A549 (cell line): ENCODE data around the gene FOXO1.

Experiments
- BHLHE40 ChIP-seq: IDR thresholded peaks from 2 replicates; pipeline ENCODE4 v1.6.1; 2012; ENCODE audit warnings: low read depth, low read length, inconsistent platforms
- CEBPB ChIP-seq, 2 experiments: fragments of >200 bp in 1 of 2; sonication (Bioruptor Twin) in 1 of 2; formaldehyde crosslinking in 1 of 2; IDR thresholded peaks; 2 replicates each; pipeline ENCODE4 v1.6.1; 2012 to 2016
- HDAC2 ChIP-seq: fragments of 200-600 bp; sonication (generic); IDR thresholded peaks from 2 replicates; pipeline ENCODE4 v1.6.1; 2016
- JUN ChIP-seq, 2 experiments: fragments of >200 bp; sonication (Bioruptor Twin); formaldehyde crosslinking; IDR thresholded peaks; 2 replicates in 1 of 2; 3 replicates in 1 of 2; pipeline ENCODE4 v1.6.1; 2016 to 2017
- MAFK ChIP-seq: fragments of 450-650 bp; IDR thresholded peaks from 2 replicates; pipeline ENCODE4 v1.6.1; 2014; ENCODE audit not compliant: partially characterized antibody
- PHF8 ChIP-seq: fragments of 200-600 bp; sonication (generic); IDR thresholded peaks from 2 replicates; pipeline ENCODE4 v1.6.1; 2016; ENCODE audit warnings: low read depth, mild to moderate bottlenecking, antibody characterized with exemption, moderate library complexity, borderline replicate concordance
- RAD21 ChIP-seq, 2 experiments: fragments of >200 bp in 1 of 2; sonication (Bioruptor Twin) in 1 of 2; formaldehyde crosslinking in 1 of 2; IDR thresholded peaks in 1 of 2; conservative IDR thresholded peaks in 1 of 2; 2 replicates in 1 of 2; 3 replicates in 1 of 2; pipeline ENCODE4 v1.6.1; 2012 to 2018; ENCODE audit warnings: inconsistent platforms in 1 of 2
- RFX5 ChIP-seq: fragments of 450-650 bp; IDR thresholded peaks from 2 replicates; pipeline ENCODE4 v1.7.1; 2014; ENCODE audit warnings: antibody characterized with exemption, mild to moderate bottlenecking, moderate library complexity
- RNF2 ChIP-seq: fragments of 200-600 bp; sonication (generic); IDR thresholded peaks from 2 replicates; pipeline ENCODE4 v1.6.1; 2016; ENCODE audit warnings: low read depth, mild to moderate bottlenecking, antibody characterized with exemption, moderate library complexity, borderline replicate concordance
- SMC3 ChIP-seq: fragments of >200 bp; sonication (Bioruptor Twin); formaldehyde crosslinking; IDR thresholded peaks from 3 replicates; pipeline ENCODE4 v1.6.1; 2018; ENCODE audit warnings: inconsistent platforms
- TF ChIP-seq, protein P1 (sequence below): fragments of >200 bp; sonication (Bioruptor Twin); formaldehyde crosslinking; IDR thresholded peaks from 3 replicates; pipeline ENCODE4 v1.5.1; 2016
- TF ChIP-seq, protein P2 (sequence below): IDR thresholded peaks from 2 replicates; pipeline ENCODE4 v1.6.1; 2012
- TF ChIP-seq, protein P3 (sequence below): fragments of >200 bp; sonication (Bioruptor Twin); formaldehyde crosslinking; IDR thresholded peaks from 3 replicates; pipeline ENCODE4 v1.6.1; 2016
- TF ChIP-seq, protein P4 (sequence below): fragments of 450-650 bp; IDR thresholded peaks from 2 replicates; pipeline ENCODE4 v1.6.1; 2014; ENCODE audit warnings: antibody characterized with exemption

DNA sequence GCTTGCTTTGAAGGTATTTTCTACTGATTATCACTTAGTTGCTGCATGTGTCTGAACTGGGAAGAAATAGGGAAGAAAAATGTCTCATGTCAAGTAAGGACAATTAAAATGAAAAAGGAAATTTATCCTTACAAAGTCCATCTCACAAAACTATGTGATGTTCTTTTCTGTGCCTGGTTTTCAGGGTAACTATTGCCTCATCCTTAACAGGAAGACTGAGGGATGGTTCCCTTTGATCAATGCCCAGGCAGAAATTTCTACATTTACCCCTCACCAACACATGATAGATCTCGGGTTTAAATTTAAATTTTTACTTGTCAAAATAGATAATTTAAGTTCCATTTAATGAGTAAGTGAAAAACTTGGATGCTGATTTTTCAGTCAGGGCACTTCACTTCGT, 3.9 kb upstream of the FOXO1 start:
- no peak for TF ChIP-seq BHLHE40
- TF ChIP-seq JUN (IDR thresholded peaks at IDR 0.05) = no peak
- TF ChIP-seq HDAC2 = no peak
- TF ChIP-seq RAD21 (conservative IDR thresholded peaks at IDR 0.05 in 1 of 2, IDR thresholded peaks at IDR 0.05 in 1 of 2) = no peak
- TF ChIP-seq, protein P1, sequence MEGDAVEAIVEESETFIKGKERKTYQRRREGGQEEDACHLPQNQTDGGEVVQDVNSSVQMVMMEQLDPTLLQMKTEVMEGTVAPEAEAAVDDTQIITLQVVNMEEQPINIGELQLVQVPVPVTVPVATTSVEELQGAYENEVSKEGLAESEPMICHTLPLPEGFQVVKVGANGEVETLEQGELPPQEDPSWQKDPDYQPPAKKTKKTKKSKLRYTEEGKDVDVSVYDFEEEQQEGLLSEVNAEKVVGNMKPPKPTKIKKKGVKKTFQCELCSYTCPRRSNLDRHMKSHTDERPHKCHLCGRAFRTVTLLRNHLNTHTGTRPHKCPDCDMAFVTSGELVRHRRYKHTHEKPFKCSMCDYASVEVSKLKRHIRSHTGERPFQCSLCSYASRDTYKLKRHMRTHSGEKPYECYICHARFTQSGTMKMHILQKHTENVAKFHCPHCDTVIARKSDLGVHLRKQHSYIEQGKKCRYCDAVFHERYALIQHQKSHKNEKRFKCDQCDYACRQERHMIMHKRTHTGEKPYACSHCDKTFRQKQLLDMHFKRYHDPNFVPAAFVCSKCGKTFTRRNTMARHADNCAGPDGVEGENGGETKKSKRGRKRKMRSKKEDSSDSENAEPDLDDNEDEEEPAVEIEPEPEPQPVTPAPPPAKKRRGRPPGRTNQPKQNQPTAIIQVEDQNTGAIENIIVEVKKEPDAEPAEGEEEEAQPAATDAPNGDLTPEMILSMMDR = no peak
- no peak for TF ChIP-seq CEBPB (IDR thresholded peaks at IDR 0.05)
- no peak for TF ChIP-seq PHF8
- TF ChIP-seq RNF2 = no peak
- TF ChIP-seq, protein P2, sequence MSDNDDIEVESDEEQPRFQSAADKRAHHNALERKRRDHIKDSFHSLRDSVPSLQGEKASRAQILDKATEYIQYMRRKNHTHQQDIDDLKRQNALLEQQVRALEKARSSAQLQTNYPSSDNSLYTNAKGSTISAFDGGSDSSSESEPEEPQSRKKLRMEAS = no peak
- TF ChIP-seq RFX5 = no peak
- TF ChIP-seq, protein P3, sequence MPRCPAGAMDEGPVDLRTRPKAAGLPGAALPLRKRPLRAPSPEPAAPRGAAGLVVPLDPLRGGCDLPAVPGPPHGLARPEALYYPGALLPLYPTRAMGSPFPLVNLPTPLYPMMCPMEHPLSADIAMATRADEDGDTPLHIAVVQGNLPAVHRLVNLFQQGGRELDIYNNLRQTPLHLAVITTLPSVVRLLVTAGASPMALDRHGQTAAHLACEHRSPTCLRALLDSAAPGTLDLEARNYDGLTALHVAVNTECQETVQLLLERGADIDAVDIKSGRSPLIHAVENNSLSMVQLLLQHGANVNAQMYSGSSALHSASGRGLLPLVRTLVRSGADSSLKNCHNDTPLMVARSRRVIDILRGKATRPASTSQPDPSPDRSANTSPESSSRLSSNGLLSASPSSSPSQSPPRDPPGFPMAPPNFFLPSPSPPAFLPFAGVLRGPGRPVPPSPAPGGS = no peak
- TF ChIP-seq SMC3 = no peak
- TF ChIP-seq MAFK = no peak
- TF ChIP-seq, protein P4, sequence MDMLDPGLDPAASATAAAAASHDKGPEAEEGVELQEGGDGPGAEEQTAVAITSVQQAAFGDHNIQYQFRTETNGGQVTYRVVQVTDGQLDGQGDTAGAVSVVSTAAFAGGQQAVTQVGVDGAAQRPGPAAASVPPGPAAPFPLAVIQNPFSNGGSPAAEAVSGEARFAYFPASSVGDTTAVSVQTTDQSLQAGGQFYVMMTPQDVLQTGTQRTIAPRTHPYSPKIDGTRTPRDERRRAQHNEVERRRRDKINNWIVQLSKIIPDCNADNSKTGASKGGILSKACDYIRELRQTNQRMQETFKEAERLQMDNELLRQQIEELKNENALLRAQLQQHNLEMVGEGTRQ = no peak
